NB4 (cell line): Measurements from ENCODE around the gene NT5DC3.

ENCODE experiments used
- DNase-seq: peaks from one replicate; pipeline ENCODE4 v3.0.0; 2010; ENCODE audit warnings: low read depth
- H3K4me3 ChIP-seq: one replicate; pipeline ENCODE4 v1.5.1; 2011; ENCODE audit warnings: mild to moderate bottlenecking, low read depth, low read length, moderate library complexity
- CTCF ChIP-seq: IDR thresholded peaks from one replicate; pipeline ENCODE4 v1.5.1; 2012; ENCODE audit warnings: low read depth, low read length
- MAX ChIP-seq: IDR thresholded peaks from 2 replicates; pipeline ENCODE4 v1.6.1; 2011; ENCODE audit warnings: low read depth, low read length
- MYC ChIP-seq: IDR thresholded peaks from 2 replicates; pipeline ENCODE4 v1.6.1; 2011; ENCODE audit warnings: low read depth, low read length
- POLR2A ChIP-seq: IDR thresholded peaks from 2 replicates; pipeline ENCODE4 v1.6.1; 2011; ENCODE audit warnings: mild to moderate bottlenecking; ENCODE audit not compliant: insufficient read length; ENCODE audit errors: extremely low read depth

NT5DC3 gene

GRCh38 chr12:103762473-103762872 lies 78.6 kb downstream of the NT5DC3 start:
- DNase-seq, result no peak
- TF ChIP-seq CTCF, result no peak
- no peak for TF ChIP-seq MAX
- no peak for TF ChIP-seq MYC
- no peak for TF ChIP-seq POLR2A
- no peak overlapping the region for H3K4me3 ChIP-seq

GRCh38 chr12:103758310-103759089 lies 82.5 kb downstream of the NT5DC3 start:
- DNase-seq, result no peak
- TF ChIP-seq MAX (no peak), CTCF (no peak), POLR2A (no peak), MYC (no peak)
- H3K4me3 ChIP-seq, result no peak overlapping the region

- TF ChIP-seq MYC (no peak), MAX (no peak), POLR2A (no peak)
- no peak for DNase-seq
- no peak overlapping the region for H3K4me3 ChIP-seq
Measured at GRCh38 chr12:103757248-103757647, 83.8 kb downstream of the NT5DC3 start.

- DNase-seq, result no peak
- H3K4me3 ChIP-seq, result no peak overlapping the region
- TF ChIP-seq MAX (no peak), MYC (no peak), CTCF (no peak), POLR2A (no peak)
Measured at GRCh38 chr12:103756443-103756842, 84.6 kb downstream of the NT5DC3 start.

- H3K4me3 ChIP-seq, result no peak overlapping the region
- TF ChIP-seq MYC, result no peak
- no peak for TF ChIP-seq CTCF
- TF ChIP-seq POLR2A, result no peak
- no peak for DNase-seq
Measured at GRCh38 chr12:103755425-103755824, 85.6 kb downstream of the NT5DC3 start.

GRCh38 chr12:103751600-103751999 lies 89.4 kb downstream of the NT5DC3 start:
- DNase-seq, result no peak

More at GRCh38 chr12:103751600-103751999, 89.4 kb downstream of the NT5DC3 start:
- no peak overlapping the region for H3K4me3 ChIP-seq
- TF ChIP-seq MYC (no peak), CTCF (no peak), POLR2A (no peak), MAX (no peak)
